Measurements from ENCODE around the gene ARHGEF10L. TPM values are rescaled to one million over a fixed set of nuclear protein-coding genes. Genes with fewer than 3 reads are reported as not detected.

The ARHGEF10L gene
- total and polyA plus RNA-seq, 4 donors, result 15.0 to 43.4 (median 24.3) TPM

- H3K27me3 ChIP-seq (ENCODE audit: control insufficient read depth in 3 of 3, insufficient read depth in 3 of 3, low read length in 2 of 3), result no peaks in the 10 kb centered on the region
- H3K4me3 ChIP-seq, result no peak overlapping the region
- no peak for ATAC-seq (ENCODE audit: insufficient read depth, low FRiP score)
- peaks cover 0 to 21% (median 13%) of the 10 kb centered on the region in 5 donors for H3K4me1 ChIP-seq (ENCODE audit: control insufficient read depth in 5 of 5, insufficient read depth in 5 of 5, low read length in 5 of 5)
- H3K9me3 ChIP-seq (ENCODE audit: control insufficient read depth in 4 of 4, insufficient read depth in 3 of 4, low read length in 3 of 4), result no peaks in the 10 kb centered on the region
- whole genome bisulfite sequencing, 2 donors, result 96% methylated on average over 10 of the region's 10 CpGs
- no peak overlapping the region for H3K27ac ChIP-seq (ENCODE audit: low read depth in 1 of 2, low read length in 1 of 2)
- DNase-seq, result no peak
- TF ChIP-seq CTCF (IDR thresholded peaks at IDR 0.05; ENCODE audit: control extremely low read depth, extremely low read depth), result no peak
- H3K9ac ChIP-seq (ENCODE audit: insufficient read depth in 1 of 2, low read length in 2 of 2), result no peak overlapping the region
- no peaks in the 10 kb centered on the region for H3K36me3 ChIP-seq (ENCODE audit: control insufficient read depth in 4 of 4, insufficient read depth in 4 of 4, low read length in 4 of 4)
Measured at GRCh38 chr1:17584539-17584938, 45.0 kb downstream of the ARHGEF10L start.

GRCh38 chr1:17585266-17585987 is 45.9 kb downstream of the ARHGEF10L start:
- peaks cover 0 to under 1% (median 0%) of the 10 kb centered on the region in 4 donors for H3K36me3 ChIP-seq (ENCODE audit: control insufficient read depth in 4 of 4, insufficient read depth in 4 of 4, low read length in 4 of 4)
- no peaks in the 10 kb centered on the region for H3K9me3 ChIP-seq (ENCODE audit: control insufficient read depth in 4 of 4, insufficient read depth in 3 of 4, low read length in 3 of 4)
- TF ChIP-seq CTCF (IDR thresholded peaks at IDR 0.05; ENCODE audit: control extremely low read depth, extremely low read depth), result no peak
- H3K27me3 ChIP-seq (ENCODE audit: control insufficient read depth in 3 of 3, insufficient read depth in 3 of 3, low read length in 2 of 3), result no peaks in the 10 kb centered on the region
- H3K4me3 ChIP-seq, result no peak overlapping the region
- whole genome bisulfite sequencing, 2 donors, result 64 to 76% methylated on average over 9 of the region's 9 CpGs
- DNase-seq (no peak), ATAC-seq (ENCODE audit: insufficient read depth, low FRiP score) (no peak)
- H3K27ac ChIP-seq (ENCODE audit: low read depth in 1 of 2, low read length in 1 of 2), result no peak overlapping the region
- H3K4me1 ChIP-seq (ENCODE audit: control insufficient read depth in 5 of 5, insufficient read depth in 5 of 5, low read length in 5 of 5), result peaks cover 0 to 21% (median 10%) of the 10 kb centered on the region in 5 donors
- H3K9ac ChIP-seq (ENCODE audit: insufficient read depth in 1 of 2, low read length in 2 of 2), result no peak overlapping the region

- WGBS, 2 donors, result 45 to 70% methylated on average over 10 of the region's 10 CpGs
- DNase-seq, result no peak
- peaks cover 0 to 21% (median 10%) of the 10 kb centered on the region in 5 donors for H3K4me1 ChIP-seq (ENCODE audit: control insufficient read depth in 5 of 5, insufficient read depth in 5 of 5, low read length in 5 of 5)
- peak; percentile 74 for ATAC-seq (ENCODE audit: insufficient read depth, low FRiP score)
- no peaks in the 10 kb centered on the region for H3K9me3 ChIP-seq (ENCODE audit: control insufficient read depth in 4 of 4, insufficient read depth in 3 of 4, low read length in 3 of 4)
- H3K27ac ChIP-seq (ENCODE audit: low read depth in 1 of 2, low read length in 1 of 2), result peak overlapping the region in 1 of 2 donors; percentile 5
- H3K27me3 ChIP-seq (ENCODE audit: control insufficient read depth in 3 of 3, insufficient read depth in 3 of 3, low read length in 2 of 3), result no peaks in the 10 kb centered on the region
- H3K9ac ChIP-seq (ENCODE audit: insufficient read depth in 1 of 2, low read length in 2 of 2), result no peak overlapping the region
- no peak overlapping the region for H3K4me3 ChIP-seq
- peaks cover 0 to 2% (median 0%) of the 10 kb centered on the region in 4 donors for H3K36me3 ChIP-seq (ENCODE audit: control insufficient read depth in 4 of 4, insufficient read depth in 4 of 4, low read length in 4 of 4)
- TF ChIP-seq CTCF (IDR thresholded peaks at IDR 0.05; ENCODE audit: control extremely low read depth, extremely low read depth), result no peak
Measured at GRCh38 chr1:17586172-17586964, 46.9 kb downstream of the ARHGEF10L start.

Measured in lung (tissue), 12 donors.